K562 (cell line): ENCODE data around the gene CBL. TPM values are rescaled to one million over a fixed set of nuclear protein-coding genes. Genes with fewer than 3 reads are reported as not detected.

Experiments
- GATAD2B ChIP-seq: fragments of 450-650 bp; IDR thresholded peaks from 2 replicates; pipeline ENCODE4 v1.6.1; 2017; ENCODE audit warnings: mild to moderate bottlenecking, borderline replicate concordance
- KLF1 ChIP-seq: fragments of 450-650 bp; IDR thresholded peaks from 2 replicates; pipeline ENCODE4 v1.6.1; 2016; ENCODE audit warnings: missing genetic modification characterization, missing compliant biosample characterization
- PHTF2 ChIP-seq: fragments of 250-450 bp; sonication (Bioruptor Pico); IDR thresholded peaks from 2 replicates; pipeline ENCODE4 v1.5.0; 2021; ENCODE audit warnings: mild to moderate bottlenecking
- SIN3A ChIP-seq, 2 experiments: fragments of 150-350 bp in 1 of 2; IDR thresholded peaks; 2 replicates each; pipeline ENCODE4 v1.6.1; 2011 to 2016; ENCODE audit warnings: borderline replicate concordance in 2 of 2, low read depth in 2 of 2, low read length in 2 of 2, mild to moderate bottlenecking in 2 of 2, moderate library complexity in 2 of 2; ENCODE audit not compliant: control insufficient read depth in 1 of 2
- U2AF2 ChIP-seq: fragments of 200-400 bp; formaldehyde crosslinking; optimal IDR thresholded peaks from 2 replicates; pipeline ENCODE3; 2017; ENCODE audit warnings: low read depth, mild to moderate bottlenecking, low read length
- ZNF76 ChIP-seq: fragments of 250-450 bp; sonication (Bioruptor Pico); IDR thresholded peaks from 2 replicates; pipeline ENCODE4 v1.4.0; 2020; ENCODE audit warnings: mild to moderate bottlenecking, moderate library complexity, borderline replicate concordance
- polyA plus RNA-seq, 8 experiments: library from polyadenylated mRNA; depleted of rRNA in 4 of 8; stranded (reverse) in 5 of 8; unstranded in 3 of 8; fragments of >200 nt; fragmentation: Nextera tagmentation in 2 of 8; fragmentation: Illumina TruSeq in 1 of 8; extraction: Ambion mirVana in 2 of 8; extraction: Trizol in 1 of 8; gene quantifications; 2 replicates each; pipeline versions ENCODE4 v1.2.1 to v1.2.3, GENCODE V29; 2011 to 2014; ENCODE audit warnings: inconsistent platforms in 1 of 8, missing spikeins in 1 of 8
- total RNA-seq, 7 experiments: library from RNA; depleted of rRNA in 6 of 7; stranded (reverse); fragments of >200 nt in 6 of 7; fragmentation: Illumina TruSeq in 2 of 7; extraction: Trizol in 2 of 7; gene quantifications; 2 replicates each; pipeline versions ENCODE4 v1.2.1 to v1.2.3, GENCODE V29; 2011 to 2021; ENCODE audit warnings: low replicate concordance in 1 of 7
- TF ChIP-seq, protein P1 (sequence below): IDR thresholded peaks from 3 replicates; pipeline ENCODE4 v1.6.1; 2011; ENCODE audit warnings: borderline replicate concordance, mild to moderate bottlenecking; ENCODE audit not compliant: insufficient read length, insufficient read depth
- TF ChIP-seq, protein P2 (sequence below): IDR thresholded peaks from 2 replicates; pipeline ENCODE4 v1.6.1; 2011; ENCODE audit warnings: borderline replicate concordance, low read depth, mild to moderate bottlenecking, moderate library complexity, low read length; ENCODE audit not compliant: insufficient read depth, poor library complexity, severe bottlenecking
- TF ChIP-seq, protein P3 (sequence below): fragments of 250-450 bp; sonication (Bioruptor Pico); IDR thresholded peaks from 2 replicates; pipeline ENCODE4 v1.4.0; 2020; ENCODE audit warnings: mild to moderate bottlenecking, moderate library complexity
- TF ChIP-seq, protein P4 (sequence below): fragments of 250-450 bp; sonication (Bioruptor Pico); IDR thresholded peaks from 2 replicates; pipeline ENCODE4 v1.5.1; 2021; ENCODE audit warnings: mild to moderate bottlenecking

CBL gene
- total and polyA plus RNA-seq, 9 of the 15 experiments (the other 6 are each of a cell fraction or from before 2014, with no cell fraction given) = 3.2 to 24.9 (median 9.9) TPM

DNA sequence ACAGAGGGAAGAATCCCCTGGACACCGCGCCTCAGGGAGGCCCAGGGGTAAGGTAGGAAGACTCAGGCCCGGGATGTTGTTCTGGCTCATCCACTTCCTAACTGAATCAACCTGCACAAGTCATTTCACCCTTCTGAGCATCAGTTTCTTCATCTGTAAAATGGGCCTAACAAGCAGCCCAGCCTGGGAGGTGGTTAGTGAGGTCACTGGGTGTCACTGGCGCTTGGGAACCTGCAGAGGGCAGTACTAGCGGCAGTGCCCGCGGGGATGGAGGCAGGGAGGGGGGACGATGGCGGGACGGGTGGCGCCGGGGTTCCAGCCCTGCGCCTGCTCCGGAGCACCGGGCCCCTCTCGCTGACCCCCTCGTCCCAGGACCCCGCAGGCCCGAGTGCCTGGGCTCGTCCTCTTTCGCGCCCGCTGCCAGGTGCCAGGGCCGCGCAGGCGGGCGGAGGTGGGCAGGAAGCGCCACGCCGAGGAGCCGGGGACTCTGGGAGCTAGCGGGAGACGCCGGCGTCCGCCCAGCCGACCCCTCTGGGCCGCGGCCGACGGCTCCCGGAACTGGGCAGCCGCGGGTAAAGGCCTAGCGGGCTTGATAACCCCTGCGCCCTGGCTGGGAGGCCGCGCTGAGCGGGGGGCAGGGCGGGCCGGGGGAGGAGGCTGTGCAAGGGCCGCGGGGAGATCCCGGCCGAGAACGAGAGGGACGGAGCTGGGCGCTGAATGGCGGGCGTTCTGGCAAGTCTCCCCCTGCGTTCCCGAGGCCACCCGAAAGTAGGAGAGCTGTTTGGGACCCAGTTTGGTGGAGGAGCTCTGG, 37.5 kb upstream of the CBL start, which contains the start of gene NLRX1 (continued):
- TF ChIP-seq SIN3A (IDR thresholded peaks at IDR 0.05; ENCODE audit: borderline replicate concordance in 2 of 2, control insufficient read depth in 1 of 2, low read depth in 2 of 2, low read length in 2 of 2) (no peak), ZNF76 (no peak), PHTF2 (no peak), U2AF2 (no peak), GATAD2B (peak; percentile 15; the same call in 1 of the 2 replicates), KLF1 (tag) (no peak)
- TF ChIP-seq, protein P1, sequence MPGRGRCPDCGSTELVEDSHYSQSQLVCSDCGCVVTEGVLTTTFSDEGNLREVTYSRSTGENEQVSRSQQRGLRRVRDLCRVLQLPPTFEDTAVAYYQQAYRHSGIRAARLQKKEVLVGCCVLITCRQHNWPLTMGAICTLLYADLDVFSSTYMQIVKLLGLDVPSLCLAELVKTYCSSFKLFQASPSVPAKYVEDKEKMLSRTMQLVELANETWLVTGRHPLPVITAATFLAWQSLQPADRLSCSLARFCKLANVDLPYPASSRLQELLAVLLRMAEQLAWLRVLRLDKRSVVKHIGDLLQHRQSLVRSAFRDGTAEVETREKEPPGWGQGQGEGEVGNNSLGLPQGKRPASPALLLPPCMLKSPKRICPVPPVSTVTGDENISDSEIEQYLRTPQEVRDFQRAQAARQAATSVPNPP = no peak
- TF ChIP-seq, protein P2, sequence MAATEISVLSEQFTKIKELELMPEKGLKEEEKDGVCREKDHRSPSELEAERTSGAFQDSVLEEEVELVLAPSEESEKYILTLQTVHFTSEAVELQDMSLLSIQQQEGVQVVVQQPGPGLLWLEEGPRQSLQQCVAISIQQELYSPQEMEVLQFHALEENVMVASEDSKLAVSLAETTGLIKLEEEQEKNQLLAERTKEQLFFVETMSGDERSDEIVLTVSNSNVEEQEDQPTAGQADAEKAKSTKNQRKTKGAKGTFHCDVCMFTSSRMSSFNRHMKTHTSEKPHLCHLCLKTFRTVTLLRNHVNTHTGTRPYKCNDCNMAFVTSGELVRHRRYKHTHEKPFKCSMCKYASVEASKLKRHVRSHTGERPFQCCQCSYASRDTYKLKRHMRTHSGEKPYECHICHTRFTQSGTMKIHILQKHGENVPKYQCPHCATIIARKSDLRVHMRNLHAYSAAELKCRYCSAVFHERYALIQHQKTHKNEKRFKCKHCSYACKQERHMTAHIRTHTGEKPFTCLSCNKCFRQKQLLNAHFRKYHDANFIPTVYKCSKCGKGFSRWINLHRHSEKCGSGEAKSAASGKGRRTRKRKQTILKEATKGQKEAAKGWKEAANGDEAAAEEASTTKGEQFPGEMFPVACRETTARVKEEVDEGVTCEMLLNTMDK = peak; percentile 71
- TF ChIP-seq, protein P3, sequence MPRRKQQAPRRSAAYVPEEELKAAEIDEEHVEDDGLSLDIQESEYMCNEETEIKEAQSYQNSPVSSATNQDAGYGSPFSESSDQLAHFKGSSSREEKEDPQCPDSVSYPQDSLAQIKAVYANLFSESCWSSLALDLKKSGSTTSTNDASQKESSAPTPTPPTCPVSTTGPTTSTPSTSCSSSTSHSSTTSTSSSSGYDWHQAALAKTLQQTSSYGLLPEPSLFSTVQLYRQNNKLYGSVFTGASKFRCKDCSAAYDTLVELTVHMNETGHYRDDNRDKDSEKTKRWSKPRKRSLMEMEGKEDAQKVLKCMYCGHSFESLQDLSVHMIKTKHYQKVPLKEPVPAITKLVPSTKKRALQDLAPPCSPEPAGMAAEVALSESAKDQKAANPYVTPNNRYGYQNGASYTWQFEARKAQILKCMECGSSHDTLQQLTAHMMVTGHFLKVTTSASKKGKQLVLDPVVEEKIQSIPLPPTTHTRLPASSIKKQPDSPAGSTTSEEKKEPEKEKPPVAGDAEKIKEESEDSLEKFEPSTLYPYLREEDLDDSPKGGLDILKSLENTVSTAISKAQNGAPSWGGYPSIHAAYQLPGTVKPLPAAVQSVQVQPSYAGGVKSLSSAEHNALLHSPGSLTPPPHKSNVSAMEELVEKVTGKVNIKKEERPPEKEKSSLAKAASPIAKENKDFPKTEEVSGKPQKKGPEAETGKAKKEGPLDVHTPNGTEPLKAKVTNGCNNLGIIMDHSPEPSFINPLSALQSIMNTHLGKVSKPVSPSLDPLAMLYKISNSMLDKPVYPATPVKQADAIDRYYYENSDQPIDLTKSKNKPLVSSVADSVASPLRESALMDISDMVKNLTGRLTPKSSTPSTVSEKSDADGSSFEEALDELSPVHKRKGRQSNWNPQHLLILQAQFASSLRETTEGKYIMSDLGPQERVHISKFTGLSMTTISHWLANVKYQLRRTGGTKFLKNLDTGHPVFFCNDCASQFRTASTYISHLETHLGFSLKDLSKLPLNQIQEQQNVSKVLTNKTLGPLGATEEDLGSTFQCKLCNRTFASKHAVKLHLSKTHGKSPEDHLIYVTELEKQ (CRISPR knock-in tag) = no peak
- TF ChIP-seq, protein P4, sequence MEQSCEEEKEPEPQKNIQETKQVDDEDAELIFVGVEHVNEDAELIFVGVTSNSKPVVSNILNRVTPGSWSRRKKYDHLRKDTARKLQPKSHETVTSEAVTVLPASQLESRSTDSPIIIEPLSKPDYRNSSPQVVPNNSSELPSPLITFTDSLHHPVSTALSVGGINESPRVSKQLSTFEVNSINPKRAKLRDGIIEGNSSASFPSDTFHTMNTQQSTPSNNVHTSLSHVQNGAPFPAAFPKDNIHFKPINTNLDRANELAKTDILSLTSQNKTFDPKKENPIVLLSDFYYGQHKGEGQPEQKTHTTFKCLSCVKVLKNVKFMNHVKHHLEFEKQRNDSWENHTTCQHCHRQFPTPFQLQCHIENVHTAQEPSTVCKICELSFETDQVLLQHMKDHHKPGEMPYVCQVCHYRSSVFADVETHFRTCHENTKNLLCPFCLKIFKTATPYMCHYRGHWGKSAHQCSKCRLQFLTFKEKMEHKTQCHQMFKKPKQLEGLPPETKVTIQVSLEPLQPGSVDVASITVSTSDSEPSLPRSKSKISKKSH (CRISPR knock-in tag) = no peak
